Measurements from ENCODE around the gene CHFR. TPM values are rescaled to one million over a fixed set of nuclear protein-coding genes. Genes with fewer than 3 reads are reported as not detected.

CHFR gene
- total RNA-seq, 2 donors from 2014 or later = 68.3 to 72.3 TPM

- Mint-ChIP-seq H3K4me1 (ENCODE audit: low read depth) (peaks cover 38% of the 10 kb centered on the region), H3K36me3 (ENCODE audit: insufficient read depth in 2 of 2) (peaks cover 3 to 4% of the 10 kb centered on the region in 2 donors), H3K9me3 (no peaks in the 10 kb centered on the region), H3K27ac (peak overlapping the region; percentile 84), H3K27me3 (ENCODE audit: low read depth) (no peaks in the 10 kb centered on the region), H3K4me3 (peak overlapping the region; percentile 57 to 74)
- peak; percentile 35 to 43 for DNase-seq
- peak; percentile 79 to 86 for ATAC-seq (replicated peaks in 1 of 2)
Observed at GRCh38 chr12:132834181-132834711, 53.2 kb downstream of the CHFR start.

- peak overlapping the region; percentile 42 to 74 for H3K4me3 Mint-ChIP-seq
- H3K36me3 Mint-ChIP-seq (ENCODE audit: insufficient read depth in 2 of 2) = peaks cover 3 to 6% of the 10 kb centered on the region in 2 donors
- H3K27ac Mint-ChIP-seq = peak overlapping the region; percentile 84
- no peak for ATAC-seq (replicated peaks in 1 of 2)
- H3K4me1 Mint-ChIP-seq (ENCODE audit: low read depth) = peaks cover 40% of the 10 kb centered on the region
- H3K9me3 Mint-ChIP-seq = no peaks in the 10 kb centered on the region
- no peaks in the 10 kb centered on the region for H3K27me3 Mint-ChIP-seq (ENCODE audit: low read depth)
- DNase-seq = no peak
Observed at GRCh38 chr12:132833341-132833740, 54.1 kb downstream of the CHFR start.

- Mint-ChIP-seq H3K4me3 (no peak overlapping the region), H3K36me3 (ENCODE audit: insufficient read depth in 2 of 2) (peaks cover 8% of the 10 kb centered on the region in 2 donors), H3K4me1 (ENCODE audit: low read depth) (peaks cover 49% of the 10 kb centered on the region), H3K27me3 (ENCODE audit: low read depth) (no peaks in the 10 kb centered on the region), H3K27ac (no peak overlapping the region), H3K9me3 (no peaks in the 10 kb centered on the region)
- no peak for DNase-seq
- no peak for ATAC-seq (replicated peaks in 1 of 2)
Observed at GRCh38 chr12:132831771-132832170, 55.6 kb downstream of the CHFR start.

GRCh38 chr12:132828706-132829534 is 58.5 kb downstream of the CHFR start, which contains the start of gene GOLGA3:
Gene GOLGA3 (minus strand): TSS chr12:132828869. CDS start chr12:132822128, 6,741 bp downstream.
- H3K27ac Mint-ChIP-seq = peak within 1 kb of the TSS; percentile 100
- peak; percentile 94 to 95 for ATAC-seq (replicated peaks in 1 of 2)
- no peaks in the 10 kb centered on the region for H3K9me3 Mint-ChIP-seq
- DNase-seq = peak; percentile 95 to 97
- H3K4me3 Mint-ChIP-seq = peak within 1 kb of the TSS; percentile 97 to 99
- peaks cover 12 to 14% of the 10 kb centered on the region in 2 donors for H3K36me3 Mint-ChIP-seq (ENCODE audit: insufficient read depth in 2 of 2)
- H3K27me3 Mint-ChIP-seq (ENCODE audit: low read depth) = no peaks in the 10 kb centered on the region
- H3K4me1 Mint-ChIP-seq (ENCODE audit: low read depth) = peaks cover 57% of the 10 kb centered on the region

DNA sequence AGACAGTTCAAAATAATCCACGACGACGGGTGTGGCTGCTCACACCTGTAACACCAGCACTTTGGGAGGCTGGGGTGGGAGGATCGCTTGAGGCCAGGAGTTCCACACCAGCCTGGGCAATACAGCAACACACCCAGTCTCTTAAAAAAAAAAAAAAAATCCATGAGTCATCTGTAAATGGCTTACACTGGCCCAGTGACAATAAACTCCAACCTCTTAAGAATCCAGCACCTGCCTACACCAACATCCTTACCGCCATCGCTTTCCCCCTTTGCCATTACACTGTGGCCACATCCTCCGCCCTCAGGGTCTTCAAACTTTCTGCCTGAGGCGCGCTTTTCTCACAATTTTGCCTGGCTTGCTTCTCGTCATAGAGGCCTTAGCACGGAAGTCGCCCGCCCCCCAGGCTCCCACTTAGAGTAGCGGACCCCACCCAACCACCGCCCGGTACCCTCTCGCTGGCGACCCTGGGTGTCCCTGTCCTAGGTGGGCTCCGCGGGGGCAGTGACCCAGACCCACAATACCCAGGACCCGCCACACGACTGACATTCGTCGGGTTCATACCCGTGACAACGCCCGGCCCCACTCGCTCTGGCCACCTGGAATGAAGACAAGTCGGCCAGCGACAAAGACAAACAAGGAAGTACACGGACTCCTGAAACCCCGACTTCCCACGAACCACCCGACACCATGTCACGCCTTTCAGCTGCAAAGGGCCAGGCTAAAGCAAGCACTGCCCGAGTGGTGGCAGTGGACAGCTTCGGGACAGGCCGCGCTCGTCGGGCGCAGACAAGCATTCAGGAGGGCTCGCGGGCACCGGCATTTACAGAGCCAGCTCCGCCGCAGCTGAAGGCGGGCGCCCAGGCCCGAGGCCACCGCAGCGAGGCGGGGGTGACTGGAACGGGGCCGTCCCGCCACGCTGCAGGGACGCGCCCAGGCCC is 59.4 kb downstream of the CHFR start:
- H3K4me3 Mint-ChIP-seq = peak overlapping the region; percentile 88 to 94
- H3K27me3 Mint-ChIP-seq (ENCODE audit: low read depth) = no peaks in the 10 kb centered on the region
- no peaks in the 10 kb centered on the region for H3K9me3 Mint-ChIP-seq
- peak; percentile 48 to 49 for ATAC-seq (replicated peaks in 1 of 2)
- H3K27ac Mint-ChIP-seq = peak overlapping the region; percentile 84
- H3K36me3 Mint-ChIP-seq (ENCODE audit: insufficient read depth in 2 of 2) = peaks cover 11 to 12% of the 10 kb centered on the region in 2 donors
- peak; percentile 27 to 38 for DNase-seq
- peaks cover 50% of the 10 kb centered on the region for H3K4me1 Mint-ChIP-seq (ENCODE audit: low read depth)

- no peak for DNase-seq
- peak overlapping the region in 1 of 2 donors; percentile 47 for H3K4me3 Mint-ChIP-seq
- H3K36me3 Mint-ChIP-seq (ENCODE audit: insufficient read depth in 2 of 2) = peaks cover 12 to 13% of the 10 kb centered on the region in 2 donors
- no peak for ATAC-seq (replicated peaks in 1 of 2)
- peaks cover 50% of the 10 kb centered on the region for H3K4me1 Mint-ChIP-seq (ENCODE audit: low read depth)
- H3K27me3 Mint-ChIP-seq (ENCODE audit: low read depth) = no peaks in the 10 kb centered on the region
- H3K9me3 Mint-ChIP-seq = no peaks in the 10 kb centered on the region
- H3K27ac Mint-ChIP-seq = peak overlapping the region; percentile 46
Observed at GRCh38 chr12:132825861-132826260, 61.5 kb downstream of the CHFR start.

DNA sequence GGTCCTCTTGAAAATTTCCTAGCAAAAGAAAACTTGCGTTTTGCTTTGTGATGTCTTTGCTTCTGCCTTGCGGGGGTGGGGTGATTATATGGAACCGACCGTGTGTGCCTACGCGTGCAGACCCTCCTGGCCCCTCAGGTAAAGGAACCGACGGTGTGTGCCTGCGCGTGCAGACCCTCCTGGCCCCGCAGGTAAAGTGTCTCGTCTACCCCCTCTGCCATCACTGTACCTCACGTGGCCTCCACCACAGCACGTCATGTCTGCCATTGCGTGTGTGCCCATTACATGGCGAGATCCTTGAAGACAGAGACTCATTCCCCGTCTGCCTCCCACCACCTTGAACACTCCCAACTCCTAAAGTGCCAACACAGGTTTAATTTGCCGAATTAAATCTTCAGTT is 62.3 kb downstream of the CHFR start:
- Mint-ChIP-seq H3K36me3 (ENCODE audit: insufficient read depth in 2 of 2) (peaks cover 12 to 16% of the 10 kb centered on the region in 2 donors), H3K9me3 (no peaks in the 10 kb centered on the region), H3K27ac (peak overlapping the region; percentile 55), H3K4me1 (ENCODE audit: low read depth) (peaks cover 50% of the 10 kb centered on the region), H3K4me3 (no peak overlapping the region), H3K27me3 (ENCODE audit: low read depth) (no peaks in the 10 kb centered on the region)
- ATAC-seq (replicated peaks in 1 of 2) = no peak
- DNase-seq = no peak

DNA sequence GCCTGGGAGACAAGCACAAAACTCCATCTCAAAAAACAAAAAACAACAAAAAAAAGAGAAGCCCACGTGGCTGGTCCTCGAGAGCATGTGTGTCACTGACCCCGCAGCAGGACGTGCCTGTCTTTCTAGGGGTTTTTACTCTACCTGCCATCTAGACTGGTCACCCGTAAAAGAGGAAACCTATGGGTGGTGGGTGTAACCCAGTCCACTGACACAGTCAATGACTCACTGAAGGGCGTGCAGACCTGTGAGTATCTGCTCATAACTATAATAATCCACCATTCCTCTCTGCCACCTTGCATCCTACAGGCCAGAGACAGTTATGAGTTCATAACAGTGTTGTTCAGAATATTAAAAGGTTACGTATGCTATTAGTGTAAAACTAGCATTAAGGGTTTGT is 63.4 kb downstream of the CHFR start:
- peak overlapping the region; percentile 50 for H3K27ac Mint-ChIP-seq
- H3K4me3 Mint-ChIP-seq = no peak overlapping the region
- H3K36me3 Mint-ChIP-seq (ENCODE audit: insufficient read depth in 2 of 2) = peaks cover 8 to 17% of the 10 kb centered on the region in 2 donors
- DNase-seq (no peak), ATAC-seq (replicated peaks in 1 of 2) (no peak)
- H3K4me1 Mint-ChIP-seq (ENCODE audit: low read depth) = peaks cover 42% of the 10 kb centered on the region
- no peaks in the 10 kb centered on the region for H3K9me3 Mint-ChIP-seq
- no peaks in the 10 kb centered on the region for H3K27me3 Mint-ChIP-seq (ENCODE audit: low read depth)

DNA sequence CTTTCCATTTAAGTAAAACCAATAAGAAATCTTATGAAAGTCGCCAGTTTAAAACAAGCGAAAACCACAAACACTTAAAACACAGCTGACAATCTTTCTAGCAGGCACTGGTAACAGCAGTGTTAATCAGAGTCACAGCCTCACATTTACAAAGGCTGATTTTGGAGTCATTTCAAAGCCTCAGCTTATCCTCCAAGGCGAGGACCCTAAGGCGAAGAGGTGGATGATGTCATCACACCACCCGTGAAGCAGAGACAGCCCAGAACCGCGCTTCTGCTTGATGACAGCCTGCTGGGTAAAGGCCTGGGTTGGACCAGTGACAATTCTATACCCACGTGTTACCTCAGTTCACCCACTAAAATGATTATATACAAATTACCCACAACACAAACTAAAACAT is 68.8 kb downstream of the CHFR start:
- Mint-ChIP-seq H3K27me3 (ENCODE audit: low read depth) (no peaks in the 10 kb centered on the region), H3K4me3 (no peak overlapping the region), H3K4me1 (ENCODE audit: low read depth) (no peaks in the 10 kb centered on the region), H3K9me3 (no peaks in the 10 kb centered on the region), H3K36me3 (ENCODE audit: insufficient read depth in 2 of 2) (peaks cover 3 to 14% of the 10 kb centered on the region in 2 donors), H3K27ac (no peak overlapping the region)
- ATAC-seq (replicated peaks in 1 of 2) = peak in 1 of 2 donors; percentile 43
- no peak for DNase-seq

GRCh38 chr12:132814232-132814631 is 73.2 kb downstream of the CHFR start:
- Mint-ChIP-seq H3K9me3 (no peaks in the 10 kb centered on the region), H3K36me3 (ENCODE audit: insufficient read depth in 2 of 2) (peaks cover 7 to 23% of the 10 kb centered on the region in 2 donors), H3K27me3 (ENCODE audit: low read depth) (no peaks in the 10 kb centered on the region), H3K4me3 (no peak overlapping the region), H3K4me1 (ENCODE audit: low read depth) (peaks cover 9% of the 10 kb centered on the region), H3K27ac (no peak overlapping the region)
- no peak for DNase-seq
- ATAC-seq (replicated peaks in 1 of 2) = no peak

GRCh38 chr12:132813443-132813842 is 74.0 kb downstream of the CHFR start:
- no peak overlapping the region for H3K27ac Mint-ChIP-seq
- H3K36me3 Mint-ChIP-seq (ENCODE audit: insufficient read depth in 2 of 2) = peaks cover 8 to 23% of the 10 kb centered on the region in 2 donors
- peak in 1 of 2 donors; percentile 29 for ATAC-seq (replicated peaks in 1 of 2)
- H3K4me1 Mint-ChIP-seq (ENCODE audit: low read depth) = peaks cover 11% of the 10 kb centered on the region
- H3K27me3 Mint-ChIP-seq (ENCODE audit: low read depth) = no peaks in the 10 kb centered on the region
- no peaks in the 10 kb centered on the region for H3K9me3 Mint-ChIP-seq
- H3K4me3 Mint-ChIP-seq = no peak overlapping the region
- DNase-seq = no peak

GRCh38 chr12:132812631-132813305 is 74.6 kb downstream of the CHFR start:
- Mint-ChIP-seq H3K9me3 (no peaks in the 10 kb centered on the region), H3K4me1 (ENCODE audit: low read depth) (peaks cover 18% of the 10 kb centered on the region)

More at GRCh38 chr12:132812631-132813305, 74.6 kb downstream of the CHFR start:
- Mint-ChIP-seq H3K27ac (no peak overlapping the region), H3K27me3 (ENCODE audit: low read depth) (no peaks in the 10 kb centered on the region), H3K4me3 (no peak overlapping the region), H3K36me3 (ENCODE audit: insufficient read depth in 2 of 2) (peaks cover 6 to 22% of the 10 kb centered on the region in 2 donors)
- DNase-seq (peak; percentile 26), ATAC-seq (replicated peaks in 1 of 2) (peak; percentile 50 to 61)
